Stimulated activated CD8-positive, alpha-beta memory T cell treated with anti-CD3 and anti-CD28 coated beads, Interleukin-15, amount 100 ng/mL, for 48 hours (primary cell): Measurements from ENCODE around the gene SLC26A6.

ENCODE experiments used
- DNase-seq, 2 donors: peaks; one replicate each; pipeline ENCODE4 v3.0.0-alpha.2; 2020; ENCODE audit warnings: low read depth in 2 of 2

SLC26A6 gene

GRCh38 chr3:48661501-48662144, 26.4 kb upstream of the SLC26A6 start:
- peak in 1 of 2 donors; percentile 50 for DNase-seq

- no peak for DNase-seq
These were observed 25.6 kb upstream of the SLC26A6 start for GRCh38 chr3:48660800-48661400.

GRCh38 chr3:48656841-48657281, 21.6 kb upstream of the SLC26A6 start:
- DNase-seq = peak in 1 of 2 donors; percentile 15

- peak; percentile 83 to 86 for DNase-seq
These were observed 21.0 kb upstream of the SLC26A6 start for GRCh38 chr3:48656061-48656840.

GRCh38 chr3:48655606-48656005, 20.3 kb upstream of the SLC26A6 start:
- DNase-seq = peak; percentile 44 to 48

- no peak for DNase-seq
These were observed 19.8 kb upstream of the SLC26A6 start for GRCh38 chr3:48655063-48655462.

GRCh38 chr3:48652923-48653715, 17.9 kb upstream of the SLC26A6 start:
- no peak for DNase-seq

- DNase-seq = no peak
These were observed 16.5 kb upstream of the SLC26A6 start for GRCh38 chr3:48651771-48652170.

GRCh38 chr3:48650723-48651122, 15.5 kb upstream of the SLC26A6 start:
- no peak for DNase-seq

- no peak for DNase-seq
These were observed 13.1 kb upstream of the SLC26A6 start for GRCh38 chr3:48648188-48648850.

GRCh38 chr3:48647714-48648113, 12.5 kb upstream of the SLC26A6 start:
- no peak for DNase-seq

- DNase-seq = no peak
These were observed 9.9 kb upstream of the SLC26A6 start for GRCh38 chr3:48644898-48645760.

GRCh38 chr3:48642605-48643004, 7.3 kb upstream of the SLC26A6 start:
- DNase-seq = no peak

GRCh38 chr3:48641396-48641795, 6.1 kb upstream of the SLC26A6 start:
- DNase-seq = no peak

- DNase-seq = no peak
These were observed 4.8 kb upstream of the SLC26A6 start for GRCh38 chr3:48639944-48640606.

- no peak for DNase-seq
These were observed 2.0 kb upstream of the SLC26A6 start for GRCh38 chr3:48637305-48637704.

GRCh38 chr3:48636149-48636655, 941 bp upstream of the SLC26A6 start:
- no peak for DNase-seq

GRCh38 chr3:48634661-48635221, 520 bp downstream of the SLC26A6 start:
- DNase-seq = peak; percentile 43 to 56

- DNase-seq = no peak
These were observed 1.5 kb downstream of the SLC26A6 start for GRCh38 chr3:48633743-48634142.
